Measurements from ENCODE around the gene GLIS1.

- TF ChIP-seq CTCF (IDR thresholded peaks at IDR 0.05) (no peak), POLR2A (IDR thresholded peaks at IDR 0.05) (no peak)
Observed at GRCh38 chr1:53628286-53628955, 110.5 kb downstream of the GLIS1 start.
